Prostate gland (tissue), 2 donors: ENCODE results near the gene KRT39. TPM values are rescaled to one million over a fixed set of nuclear protein-coding genes. Genes with fewer than 3 reads are reported as not detected.

ENCODE experiments used
- DNase-seq: peaks from one replicate; pipeline ENCODE4 v3.0.0-alpha.2; 2019; ENCODE audit warnings: low spot score
- H3K27ac ChIP-seq, 2 donors: fragments of 200-600 bp; sonication (generic); 2 replicates each; pipeline ENCODE4 v1.5.1; 2017 to 2019
- H3K27me3 ChIP-seq: fragments of 200-600 bp; sonication (generic); replicated peaks from 2 replicates; pipeline ENCODE4 v1.5.1; 2019; ENCODE audit not compliant: insufficient read depth
- H3K36me3 ChIP-seq, 2 donors: fragments of 200-600 bp; sonication (generic); 1 replicate in 1 of 2; 2 replicates in 1 of 2; pipeline versions ENCODE4 v1.5.1 to v1.8.1; 2017 to 2019
- H3K4me1 ChIP-seq: fragments of 200-600 bp; sonication (generic); replicated peaks from 2 replicates; pipeline ENCODE4 v1.5.1; 2019
- H3K4me3 ChIP-seq, 2 donors: fragments of 200-600 bp; sonication (generic); 2 replicates each; pipeline ENCODE4 v1.5.1; 2017 to 2019
- H3K9me3 ChIP-seq: fragments of 200-600 bp; sonication (generic); 2 replicates; pipeline ENCODE4 v1.5.1; 2017
- CTCF ChIP-seq, 4 experiments: fragments of 200-600 bp in 2 of 4; fragments of 450-650 bp in 2 of 4; sonication (generic) in 2 of 4; IDR thresholded peaks; 1 replicate in 3 of 4; 2 replicates in 1 of 4; pipeline ENCODE4 v1.5.1; 2016 to 2019; ENCODE audit warnings: antibody characterized with exemption in 4 of 4, mild to moderate bottlenecking in 2 of 4, moderate library complexity in 2 of 4
- POLR2A ChIP-seq: fragments of 450-650 bp; IDR thresholded peaks from one replicate; pipeline ENCODE4 v1.6.1; 2016; ENCODE audit warnings: antibody characterized with exemption, mild to moderate bottlenecking
- POLR2AphosphoS5 ChIP-seq: sonication (generic); formaldehyde crosslinking; IDR thresholded peaks from one replicate; pipeline ENCODE4 v1.6.1; 2017; ENCODE audit warnings: antibody characterized with exemption
- WGBS: methylation state at CpG from one replicate; pipeline ENCODE4 v1.1.5; 2018; 5-methylcytosine and 5-hydroxymethylcytosine counted together
- intact Hi-C: fragments of 100-400 bp; cut with DNase I; formaldehyde crosslinking; loops from one replicate; pipeline ENCODE4 v1.14.2; 2022
- total RNA-seq, 2 donors: library from RNA; depleted of rRNA; stranded (reverse); fragments of >200 nt; gene quantifications; one replicate each; pipeline ENCODE4 v1.1.0, GENCODE V29; 2016

The KRT39 gene
- total RNA-seq, 2 donors from 2014 or later = not detected

GRCh38 chr17:40962059-40962561 lies 4.6 kb downstream of the KRT39 start:
- Histone ChIP-seq H3K9me3 (no peaks in the 10 kb centered on the region), H3K4me1 (no peaks in the 10 kb centered on the region), H3K4me3 (no peak overlapping the region), H3K27me3 (no peaks in the 10 kb centered on the region), H3K27ac (peak overlapping the region; percentile 25 to 32), H3K36me3 (no peaks in the 10 kb centered on the region)
- TF ChIP-seq POLR2A (no peak), CTCF (IDR thresholded peaks at IDR 0.05) (no peak), POLR2AphosphoS5 (no peak)
- intact Hi-C loops = no loop called here
- no peak for DNase-seq
- 60% methylated on average over 4 of the region's 4 CpGs for WGBS

- peak overlapping the region; percentile 25 to 32 for H3K27ac ChIP-seq
- no peaks in the 10 kb centered on the region for H3K36me3 ChIP-seq
- 9% methylated on average over 1 of the region's 1 CpG for WGBS
- no peak overlapping the region for H3K4me3 ChIP-seq
- intact Hi-C loops = no loop called here
- no peak for TF ChIP-seq POLR2AphosphoS5
- TF ChIP-seq CTCF (IDR thresholded peaks at IDR 0.05) = no peak
- no peak for TF ChIP-seq POLR2A
- H3K27me3 ChIP-seq = no peaks in the 10 kb centered on the region
- H3K9me3 ChIP-seq = no peaks in the 10 kb centered on the region
- no peak for DNase-seq
- H3K4me1 ChIP-seq = no peaks in the 10 kb centered on the region
Measured at GRCh38 chr17:40961591-40961990, 5.2 kb downstream of the KRT39 start.

- TF ChIP-seq POLR2A = no peak
- TF ChIP-seq CTCF (IDR thresholded peaks at IDR 0.05) = no peak
- no peak for TF ChIP-seq POLR2AphosphoS5
- H3K4me1 ChIP-seq = no peaks in the 10 kb centered on the region
- no peak overlapping the region for H3K4me3 ChIP-seq
- no peaks in the 10 kb centered on the region for H3K36me3 ChIP-seq
- no peaks in the 10 kb centered on the region for H3K9me3 ChIP-seq
- no peak for DNase-seq
- intact Hi-C loops = no loop called here
- H3K27ac ChIP-seq = no peak overlapping the region
- WGBS = 79% methylated on average over 10 of the region's 10 CpGs
- no peaks in the 10 kb centered on the region for H3K27me3 ChIP-seq
Measured at GRCh38 chr17:40960144-40960543, 6.6 kb downstream of the KRT39 start.

- H3K27me3 ChIP-seq = no peaks in the 10 kb centered on the region
- H3K9me3 ChIP-seq = no peaks in the 10 kb centered on the region
- TF ChIP-seq POLR2A (no peak), CTCF (IDR thresholded peaks at IDR 0.05) (no peak), POLR2AphosphoS5 (peak; percentile 90)
- WGBS = 64% methylated on average over 12 of the region's 12 CpGs
- peak; percentile 77 for DNase-seq
- H3K4me1 ChIP-seq = no peaks in the 10 kb centered on the region
- no peak overlapping the region for H3K4me3 ChIP-seq
- intact Hi-C loops = no loop called here
- no peaks in the 10 kb centered on the region for H3K36me3 ChIP-seq
- H3K27ac ChIP-seq = peak overlapping the region; percentile 30 to 42
Measured at GRCh38 chr17:40958086-40958953, 8.4 kb downstream of the KRT39 start.
